Stimulated activated CD4-positive, alpha-beta T cell treated with anti-CD3 and anti-CD28 coated beads, Interleukin-12 subunit alpha, Interleukin-12 subunit beta, amount 100 ng/mL, for 48 hours (primary cell): ENCODE results near the gene PLCH1.

ENCODE experiments used
- DNase-seq, 3 donors: peaks; one replicate each; pipeline ENCODE4 v3.0.0-alpha.2; 2020; ENCODE audit warnings: low read depth in 2 of 3, low spot score in 1 of 3

Gene PLCH1

GRCh38 chr3:155609586-155609985 lies 135.3 kb downstream of the PLCH1 start:
- no peak for DNase-seq

GRCh38 chr3:155608228-155608920 lies 136.5 kb downstream of the PLCH1 start:
- DNase-seq = no peak

GRCh38 chr3:155607761-155608160 lies 137.1 kb downstream of the PLCH1 start:
- DNase-seq = no peak

- no peak for DNase-seq
Measured at GRCh38 chr3:155605571-155605970, 139.3 kb downstream of the PLCH1 start.

- DNase-seq = no peak
Measured at GRCh38 chr3:155604967-155605366, 139.9 kb downstream of the PLCH1 start.

GRCh38 chr3:155604126-155604525 lies 140.7 kb downstream of the PLCH1 start:
- no peak for DNase-seq

GRCh38 chr3:155603302-155603701 lies 141.6 kb downstream of the PLCH1 start:
- no peak for DNase-seq

- no peak for DNase-seq
Measured at GRCh38 chr3:155602307-155602706, 142.6 kb downstream of the PLCH1 start.

GRCh38 chr3:155598671-155599070 lies 146.2 kb downstream of the PLCH1 start:
- no peak for DNase-seq

- no peak for DNase-seq
Measured at GRCh38 chr3:155596615-155597014, 148.3 kb downstream of the PLCH1 start.

GRCh38 chr3:155595371-155595770 lies 149.5 kb downstream of the PLCH1 start:
- no peak for DNase-seq

GRCh38 chr3:155594526-155595187 lies 150.2 kb downstream of the PLCH1 start:
- no peak for DNase-seq

- DNase-seq = no peak
Measured at GRCh38 chr3:155587581-155587980, 157.3 kb downstream of the PLCH1 start.

- DNase-seq = no peak
Measured at GRCh38 chr3:155585384-155585783, 159.5 kb downstream of the PLCH1 start.

GRCh38 chr3:155581579-155581978 lies 163.3 kb downstream of the PLCH1 start:
- no peak for DNase-seq

GRCh38 chr3:155572085-155572484 lies 172.8 kb downstream of the PLCH1 start:
- no peak for DNase-seq

GRCh38 chr3:155568295-155568694 lies 176.6 kb downstream of the PLCH1 start:
- no peak for DNase-seq

- DNase-seq = no peak
Measured at GRCh38 chr3:155560594-155560993, 184.3 kb downstream of the PLCH1 start.

- DNase-seq = no peak
Measured at GRCh38 chr3:155560135-155560534, 184.7 kb downstream of the PLCH1 start.

GRCh38 chr3:155556531-155556930 lies 188.3 kb downstream of the PLCH1 start:
- no peak for DNase-seq

GRCh38 chr3:155555479-155556060 lies 189.3 kb downstream of the PLCH1 start:
- DNase-seq = no peak

- no peak for DNase-seq
Measured at GRCh38 chr3:155554777-155555451, 190.0 kb downstream of the PLCH1 start.
